A549 (cell line): ENCODE results near the gene MARF1.

Experiments used
- EP300 ChIP-seq, 2 experiments: fragments of >200 bp; sonication (Bioruptor Twin); formaldehyde crosslinking; IDR thresholded peaks; 2 replicates in 1 of 2; 3 replicates in 1 of 2; pipeline ENCODE4 v1.6.1; 2016 to 2017
- HMGXB4 ChIP-seq: fragments of 250-450 bp; sonication (Bioruptor Pico); IDR thresholded peaks from 2 replicates; pipeline ENCODE4 v1.5.0; 2021; ENCODE audit warnings: mild to moderate bottlenecking, moderate library complexity, borderline replicate concordance
- JUNB ChIP-seq: fragments of >200 bp; sonication (Bioruptor Twin); formaldehyde crosslinking; IDR thresholded peaks from 2 replicates; pipeline ENCODE4 v1.6.1; 2016
- MYC ChIP-seq: IDR thresholded peaks from 2 replicates; pipeline ENCODE4 v1.6.1; 2012; ENCODE audit warnings: mild to moderate bottlenecking, inconsistent platforms, low read length, improper control_type of control experiment, borderline replicate concordance
- NR3C1 ChIP-seq: fragments of >200 bp; sonication (Bioruptor Twin); formaldehyde crosslinking; IDR thresholded peaks from 3 replicates; pipeline ENCODE4 v1.6.1; 2017
- PHF8 ChIP-seq: fragments of 200-600 bp; sonication (generic); IDR thresholded peaks from 2 replicates; pipeline ENCODE4 v1.6.1; 2016; ENCODE audit warnings: low read depth, mild to moderate bottlenecking, antibody characterized with exemption, moderate library complexity, borderline replicate concordance
- POLR2A ChIP-seq: IDR thresholded peaks from 2 replicates; pipeline ENCODE4 v1.6.1; 2012; ENCODE audit warnings: mild to moderate bottlenecking, low read length
- RCOR1 ChIP-seq: fragments of 150-350 bp; IDR thresholded peaks from 2 replicates; pipeline ENCODE4 v1.6.1; 2014; ENCODE audit warnings: antibody characterized with exemption, low read length, low read depth
- RFX5 ChIP-seq: fragments of 450-650 bp; IDR thresholded peaks from 2 replicates; pipeline ENCODE4 v1.7.1; 2014; ENCODE audit warnings: antibody characterized with exemption, mild to moderate bottlenecking, moderate library complexity
- TF ChIP-seq, protein P1 (sequence below): fragments of >200 bp; sonication (Bioruptor Twin); formaldehyde crosslinking; IDR thresholded peaks from 3 replicates; pipeline ENCODE4 v1.5.1; 2016
- TF ChIP-seq, protein P2 (sequence below): fragments of 450-650 bp; IDR thresholded peaks from 2 replicates; pipeline ENCODE4 v1.6.1; 2014; ENCODE audit warnings: antibody characterized with exemption
- TF ChIP-seq, protein P3 (sequence below): fragments of 150-350 bp; IDR thresholded peaks from 2 replicates; pipeline ENCODE4 v1.6.1; 2014; ENCODE audit warnings: low read depth, mild to moderate bottlenecking, low read length
- TF ChIP-seq, protein P4 (sequence below): IDR thresholded peaks from 2 replicates; pipeline ENCODE4 v1.6.1; 2012

DNA sequence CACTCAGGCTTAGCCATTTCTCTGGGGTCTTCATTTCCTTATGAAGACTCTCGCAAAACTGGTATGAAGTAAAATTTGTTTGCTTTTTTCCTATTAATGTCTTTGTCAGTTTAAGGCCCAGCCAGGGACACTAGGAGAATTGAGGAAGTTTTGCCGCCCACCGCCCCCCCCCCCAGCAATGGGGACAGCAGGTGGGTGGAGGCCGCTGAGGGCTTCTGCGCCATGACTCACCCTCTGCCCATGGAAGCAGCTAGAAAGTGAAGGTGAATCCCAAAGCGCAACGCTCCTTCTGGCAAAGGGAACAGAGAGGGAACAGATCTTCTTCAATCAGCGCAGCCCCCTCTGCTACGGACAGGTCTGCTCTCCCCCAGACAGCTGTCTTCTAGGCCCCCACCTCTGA, 49.7 kb downstream of the MARF1 start:
- TF ChIP-seq, protein P1, sequence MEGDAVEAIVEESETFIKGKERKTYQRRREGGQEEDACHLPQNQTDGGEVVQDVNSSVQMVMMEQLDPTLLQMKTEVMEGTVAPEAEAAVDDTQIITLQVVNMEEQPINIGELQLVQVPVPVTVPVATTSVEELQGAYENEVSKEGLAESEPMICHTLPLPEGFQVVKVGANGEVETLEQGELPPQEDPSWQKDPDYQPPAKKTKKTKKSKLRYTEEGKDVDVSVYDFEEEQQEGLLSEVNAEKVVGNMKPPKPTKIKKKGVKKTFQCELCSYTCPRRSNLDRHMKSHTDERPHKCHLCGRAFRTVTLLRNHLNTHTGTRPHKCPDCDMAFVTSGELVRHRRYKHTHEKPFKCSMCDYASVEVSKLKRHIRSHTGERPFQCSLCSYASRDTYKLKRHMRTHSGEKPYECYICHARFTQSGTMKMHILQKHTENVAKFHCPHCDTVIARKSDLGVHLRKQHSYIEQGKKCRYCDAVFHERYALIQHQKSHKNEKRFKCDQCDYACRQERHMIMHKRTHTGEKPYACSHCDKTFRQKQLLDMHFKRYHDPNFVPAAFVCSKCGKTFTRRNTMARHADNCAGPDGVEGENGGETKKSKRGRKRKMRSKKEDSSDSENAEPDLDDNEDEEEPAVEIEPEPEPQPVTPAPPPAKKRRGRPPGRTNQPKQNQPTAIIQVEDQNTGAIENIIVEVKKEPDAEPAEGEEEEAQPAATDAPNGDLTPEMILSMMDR = no peak
- TF ChIP-seq, protein P2, sequence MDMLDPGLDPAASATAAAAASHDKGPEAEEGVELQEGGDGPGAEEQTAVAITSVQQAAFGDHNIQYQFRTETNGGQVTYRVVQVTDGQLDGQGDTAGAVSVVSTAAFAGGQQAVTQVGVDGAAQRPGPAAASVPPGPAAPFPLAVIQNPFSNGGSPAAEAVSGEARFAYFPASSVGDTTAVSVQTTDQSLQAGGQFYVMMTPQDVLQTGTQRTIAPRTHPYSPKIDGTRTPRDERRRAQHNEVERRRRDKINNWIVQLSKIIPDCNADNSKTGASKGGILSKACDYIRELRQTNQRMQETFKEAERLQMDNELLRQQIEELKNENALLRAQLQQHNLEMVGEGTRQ = no peak
- TF ChIP-seq, protein P3, sequence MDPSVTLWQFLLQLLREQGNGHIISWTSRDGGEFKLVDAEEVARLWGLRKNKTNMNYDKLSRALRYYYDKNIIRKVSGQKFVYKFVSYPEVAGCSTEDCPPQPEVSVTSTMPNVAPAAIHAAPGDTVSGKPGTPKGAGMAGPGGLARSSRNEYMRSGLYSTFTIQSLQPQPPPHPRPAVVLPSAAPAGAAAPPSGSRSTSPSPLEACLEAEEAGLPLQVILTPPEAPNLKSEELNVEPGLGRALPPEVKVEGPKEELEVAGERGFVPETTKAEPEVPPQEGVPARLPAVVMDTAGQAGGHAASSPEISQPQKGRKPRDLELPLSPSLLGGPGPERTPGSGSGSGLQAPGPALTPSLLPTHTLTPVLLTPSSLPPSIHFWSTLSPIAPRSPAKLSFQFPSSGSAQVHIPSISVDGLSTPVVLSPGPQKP = no peak
- TF ChIP-seq POLR2A (no peak), EP300 (IDR thresholded peaks at IDR 0.05) (no peak), HMGXB4 (no peak), MYC (no peak), NR3C1 (no peak), JUNB (no peak), RFX5 (no peak), PHF8 (no peak), RCOR1 (no peak)
- TF ChIP-seq, protein P4, sequence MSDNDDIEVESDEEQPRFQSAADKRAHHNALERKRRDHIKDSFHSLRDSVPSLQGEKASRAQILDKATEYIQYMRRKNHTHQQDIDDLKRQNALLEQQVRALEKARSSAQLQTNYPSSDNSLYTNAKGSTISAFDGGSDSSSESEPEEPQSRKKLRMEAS = no peak
